Tibial artery (tissue), 4 donors: Measurements from ENCODE around the gene SLC6A6.

Source experiments
- DNase-seq, 2 donors: peaks; one replicate each; pipeline ENCODE4 v3.0.0-alpha.2; 2019
- H3K27ac ChIP-seq, 2 donors: fragments of 200-600 bp; sonication (generic) in 1 of 2; 1 replicate in 1 of 2; 2 replicates in 1 of 2; pipeline ENCODE4 v1.5.1; 2018 to 2019; ENCODE audit warnings: mild to moderate bottlenecking in 1 of 2
- H3K27me3 ChIP-seq, 2 donors: fragments of 200-600 bp; sonication (generic) in 1 of 2; one replicate each; pipeline versions ENCODE4 v1.5.1 to v1.6.0; 2016 to 2019
- H3K36me3 ChIP-seq, 3 donors: fragments of 200-600 bp; sonication (generic) in 2 of 3; one replicate each; pipeline ENCODE4 v1.5.1; 2016 to 2019; ENCODE audit warnings: mild to moderate bottlenecking in 2 of 3
- H3K4me1 ChIP-seq, 4 donors: fragments of 200-600 bp; sonication (generic) in 2 of 4; 1 replicate in 3 of 4; 2 replicates in 1 of 4; pipeline ENCODE4 v1.5.1; 2016 to 2019
- H3K4me3 ChIP-seq, 2 donors: fragments of 200-600 bp; sonication (generic) in 1 of 2; 1 replicate in 1 of 2; 2 replicates in 1 of 2; pipeline ENCODE4 v1.5.1; 2018 to 2019; ENCODE audit warnings: mild to moderate bottlenecking in 2 of 2
- H3K9me3 ChIP-seq, 3 donors: fragments of 200-600 bp; sonication (generic) in 1 of 3; one replicate each; pipeline ENCODE4 v1.5.1; 2016 to 2019
- intact Hi-C: fragments of 100-400 bp; cut with DNase I; formaldehyde crosslinking; loops from one replicate; pipeline ENCODE4 v1.15.0; 2023; ENCODE audit warnings: low total_unique reads
- TF ChIP-seq, protein P1 (sequence below), 2 experiments: fragments of 200-600 bp in 1 of 2; fragments of 450-650 bp in 1 of 2; IDR thresholded peaks; one replicate each; pipeline ENCODE4 v1.5.1; 2017 to 2019; ENCODE audit warnings: antibody characterized with exemption in 2 of 2, mild to moderate bottlenecking in 1 of 2, moderate library complexity in 1 of 2

SLC6A6 gene

DNA sequence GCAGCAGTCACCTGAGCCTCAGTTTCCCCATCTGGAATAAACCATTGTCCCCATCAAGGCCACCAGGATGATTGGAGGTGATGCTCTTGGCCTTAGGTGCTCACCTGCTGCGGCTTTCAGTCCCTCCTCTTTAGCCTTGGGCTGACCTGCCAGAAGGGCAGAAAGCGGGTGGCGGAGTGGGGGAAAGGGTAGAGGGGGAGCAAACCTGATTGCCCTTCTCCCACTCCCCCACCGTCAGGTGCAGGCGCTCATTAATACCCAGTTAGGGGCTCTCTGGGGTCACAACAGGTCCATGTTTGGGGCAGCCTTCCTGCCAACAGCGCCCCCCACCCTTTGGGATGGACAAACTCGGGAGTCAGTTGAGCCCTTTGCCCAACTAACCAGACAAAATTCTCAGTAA is 87.2 kb downstream of the SLC6A6 start:
- H3K27me3 ChIP-seq, result no peaks in the 10 kb centered on the region
- H3K36me3 ChIP-seq, result peaks cover 5 to 40% (median 14%) of the 10 kb centered on the region in 3 donors
- H3K27ac ChIP-seq, result no peak overlapping the region
- no peaks in the 10 kb centered on the region for H3K9me3 ChIP-seq
- H3K4me1 ChIP-seq, result peaks cover 0 to 11% (median 0%) of the 10 kb centered on the region in 4 donors
- TF ChIP-seq, protein P1, sequence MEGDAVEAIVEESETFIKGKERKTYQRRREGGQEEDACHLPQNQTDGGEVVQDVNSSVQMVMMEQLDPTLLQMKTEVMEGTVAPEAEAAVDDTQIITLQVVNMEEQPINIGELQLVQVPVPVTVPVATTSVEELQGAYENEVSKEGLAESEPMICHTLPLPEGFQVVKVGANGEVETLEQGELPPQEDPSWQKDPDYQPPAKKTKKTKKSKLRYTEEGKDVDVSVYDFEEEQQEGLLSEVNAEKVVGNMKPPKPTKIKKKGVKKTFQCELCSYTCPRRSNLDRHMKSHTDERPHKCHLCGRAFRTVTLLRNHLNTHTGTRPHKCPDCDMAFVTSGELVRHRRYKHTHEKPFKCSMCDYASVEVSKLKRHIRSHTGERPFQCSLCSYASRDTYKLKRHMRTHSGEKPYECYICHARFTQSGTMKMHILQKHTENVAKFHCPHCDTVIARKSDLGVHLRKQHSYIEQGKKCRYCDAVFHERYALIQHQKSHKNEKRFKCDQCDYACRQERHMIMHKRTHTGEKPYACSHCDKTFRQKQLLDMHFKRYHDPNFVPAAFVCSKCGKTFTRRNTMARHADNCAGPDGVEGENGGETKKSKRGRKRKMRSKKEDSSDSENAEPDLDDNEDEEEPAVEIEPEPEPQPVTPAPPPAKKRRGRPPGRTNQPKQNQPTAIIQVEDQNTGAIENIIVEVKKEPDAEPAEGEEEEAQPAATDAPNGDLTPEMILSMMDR (IDR thresholded peaks at IDR 0.05), result no peak
- H3K4me3 ChIP-seq, result no peak overlapping the region
- intact Hi-C loops, result no loop called here
- DNase-seq, result no peak

DNA sequence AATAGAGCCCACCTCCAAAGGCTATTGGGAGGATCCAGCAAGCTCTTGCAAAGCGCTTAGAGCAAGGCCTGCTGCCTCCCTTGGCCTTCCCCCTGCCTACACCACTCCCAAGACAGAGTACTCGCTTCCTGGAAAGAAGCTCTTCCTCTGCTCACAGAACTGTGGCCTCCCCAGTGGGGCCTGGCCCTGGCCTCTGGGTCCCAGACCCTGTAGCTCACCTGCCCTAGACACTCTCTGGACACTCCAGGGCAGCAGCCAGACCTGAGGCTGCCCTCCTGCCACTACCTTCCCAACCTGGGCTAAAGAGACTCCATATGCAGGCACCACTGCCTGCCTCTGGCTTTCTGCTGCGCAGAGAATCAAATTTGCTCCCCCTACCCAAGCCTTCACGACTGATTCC is 87.8 kb downstream of the SLC6A6 start:
- Histone ChIP-seq H3K4me3 (no peak overlapping the region), H3K27me3 (no peaks in the 10 kb centered on the region), H3K36me3 (peaks cover 5 to 37% (median 11%) of the 10 kb centered on the region in 3 donors), H3K9me3 (no peaks in the 10 kb centered on the region), H3K4me1 (peaks cover 0 to 11% (median 0%) of the 10 kb centered on the region in 4 donors), H3K27ac (no peak overlapping the region)
- TF ChIP-seq, protein P1 (IDR thresholded peaks at IDR 0.05), result no peak
- intact Hi-C loops, result no loop called here
- no peak for DNase-seq

DNA sequence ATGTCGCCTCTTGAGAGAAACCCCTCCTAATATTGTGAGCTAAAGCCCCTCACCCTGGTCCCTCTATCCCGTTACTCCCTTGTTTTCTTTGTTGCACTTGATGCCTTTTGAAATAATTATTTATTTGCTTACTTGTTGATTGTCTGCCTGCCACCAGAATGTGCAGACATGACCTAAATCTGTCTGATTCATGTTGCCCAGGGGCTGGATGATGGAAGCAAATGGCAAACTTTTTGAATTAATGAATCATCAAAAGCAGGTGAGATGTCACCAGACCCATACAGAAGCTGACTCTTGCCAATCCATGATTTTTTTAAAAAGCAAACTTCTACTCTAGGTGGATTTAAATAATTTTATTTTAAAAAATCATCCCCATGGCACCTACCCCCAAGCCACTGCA is 88.4 kb downstream of the SLC6A6 start:
- peaks cover 0 to 11% (median 0%) of the 10 kb centered on the region in 4 donors for H3K4me1 ChIP-seq
- no peak overlapping the region for H3K27ac ChIP-seq
- no peaks in the 10 kb centered on the region for H3K9me3 ChIP-seq
- H3K4me3 ChIP-seq, result no peak overlapping the region
- peaks cover 5 to 31% (median 6%) of the 10 kb centered on the region in 3 donors for H3K36me3 ChIP-seq
- no peak for DNase-seq
- TF ChIP-seq, protein P1 (IDR thresholded peaks at IDR 0.05), result no peak
- intact Hi-C loops, result no loop called here
- H3K27me3 ChIP-seq, result no peaks in the 10 kb centered on the region

DNA sequence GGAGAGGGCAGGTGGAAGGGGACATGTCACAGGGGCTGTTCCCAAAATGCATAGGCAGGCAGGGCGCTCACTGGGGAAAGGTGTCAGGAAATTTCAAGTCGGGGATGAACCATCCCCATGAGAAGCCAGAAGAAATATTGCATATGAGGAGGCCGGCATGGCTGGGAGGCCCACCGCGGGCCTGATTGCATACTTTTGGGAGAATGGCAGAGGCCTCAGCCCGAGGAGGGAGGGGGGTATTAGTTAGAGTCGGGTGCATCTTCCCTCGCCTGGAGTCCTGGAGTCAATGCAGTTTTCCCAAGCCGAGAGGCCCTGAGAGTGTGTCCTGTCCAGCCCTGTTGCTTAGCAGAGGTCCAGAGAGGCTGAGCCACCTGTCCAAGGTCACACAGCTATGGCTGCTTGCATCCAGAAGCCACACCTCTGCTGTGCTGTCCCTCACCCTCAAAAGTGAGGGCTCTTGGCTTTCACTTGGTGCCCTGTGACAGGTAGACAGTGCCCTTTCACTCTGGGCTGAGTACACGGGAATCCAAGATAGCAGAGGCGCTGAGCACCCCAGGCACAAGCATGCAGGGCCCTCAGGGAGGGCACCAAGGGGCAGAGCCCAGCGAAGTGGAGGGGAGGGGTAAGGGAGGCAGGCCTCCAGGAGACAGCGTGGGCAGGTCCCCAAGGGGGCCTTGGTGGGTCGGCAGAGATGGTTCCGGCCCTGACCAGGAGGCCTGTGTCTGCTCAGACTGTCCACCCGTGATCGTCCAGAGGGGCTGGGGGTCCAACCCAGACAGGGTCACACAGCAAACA is 89.2 kb downstream of the SLC6A6 start:
- Histone ChIP-seq H3K9me3 (no peaks in the 10 kb centered on the region), H3K4me1 (peaks cover 0 to 11% (median 0%) of the 10 kb centered on the region in 4 donors), H3K27ac (no peak overlapping the region), H3K36me3 (peaks cover 5 to 23% (median 6%) of the 10 kb centered on the region in 3 donors), H3K4me3 (no peak overlapping the region), H3K27me3 (no peaks in the 10 kb centered on the region)
- TF ChIP-seq, protein P1 (IDR thresholded peaks at IDR 0.05), result no peak
- peak in 1 of 2 donors; percentile 44 for DNase-seq
- intact Hi-C loops, result no loop called here

DNA sequence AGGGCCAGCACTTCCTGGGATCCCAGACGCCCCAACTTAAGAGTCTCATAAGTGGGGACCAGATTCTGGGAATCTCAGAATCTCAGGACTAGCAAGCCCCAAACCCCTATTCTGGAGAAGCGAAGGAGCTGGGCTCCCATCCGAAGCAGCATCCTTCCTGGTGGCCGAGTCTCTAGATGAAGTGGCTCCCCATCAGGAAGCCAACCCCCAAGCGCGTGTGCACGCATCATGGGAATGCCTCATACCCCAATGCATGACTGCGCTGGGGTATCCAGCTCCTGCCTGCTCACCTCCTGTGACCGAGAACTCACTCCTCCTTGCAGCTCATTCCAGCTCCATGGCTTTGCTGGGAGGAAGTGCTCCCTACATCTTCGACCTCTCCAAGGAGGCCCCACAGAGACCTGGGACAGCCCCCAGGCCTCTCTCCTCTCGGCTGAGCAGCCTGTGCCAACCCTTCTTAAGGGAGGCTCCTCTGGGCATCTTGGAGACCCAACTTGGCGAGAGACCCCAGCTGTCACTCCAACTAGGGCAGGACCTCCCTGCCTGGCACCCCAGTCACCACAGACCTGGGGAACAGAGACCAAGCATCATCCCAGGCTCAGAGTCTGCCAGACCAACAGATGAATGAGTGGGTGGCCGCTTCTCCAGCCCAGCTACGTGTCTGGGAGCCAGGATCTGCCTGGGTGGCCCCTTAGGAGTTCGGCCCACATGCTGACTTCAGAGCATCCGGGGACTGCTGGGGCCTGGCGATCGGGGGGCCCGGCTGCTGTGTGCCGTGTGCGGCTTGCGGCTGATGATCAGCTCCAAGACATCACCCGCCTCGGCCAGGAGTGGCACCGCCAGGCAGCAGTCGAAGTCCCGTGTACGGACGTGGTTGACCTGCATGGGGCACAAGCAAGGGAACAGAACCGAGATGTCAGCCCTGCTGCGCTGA is 90.8 kb downstream of the SLC6A6 start:
- H3K27me3 ChIP-seq, result no peaks in the 10 kb centered on the region
- H3K4me1 ChIP-seq, result peaks cover 0 to 9% (median 0%) of the 10 kb centered on the region in 4 donors
- DNase-seq, result peak in 1 of 2 donors; percentile 60
- no peak overlapping the region for H3K27ac ChIP-seq
- H3K4me3 ChIP-seq, result no peak overlapping the region
- intact Hi-C loops, result no loop called here
- H3K36me3 ChIP-seq, result peaks cover 5 to 10% (median 6%) of the 10 kb centered on the region in 3 donors
- TF ChIP-seq, protein P1 (IDR thresholded peaks at IDR 0.05), result no peak
- no peaks in the 10 kb centered on the region for H3K9me3 ChIP-seq
